SU-DHL-6 (cell line): ENCODE results near the gene GSTM5.

Experiments
- H2AFZ ChIP-seq: fragments of 200-600 bp; sonication (generic); 2 replicates; pipeline ENCODE4 v1.6.1; 2014; ENCODE audit warnings: low read depth, mild to moderate bottlenecking, moderate library complexity, mixed read lengths, antibody characterized with exemption, low read length; ENCODE audit not compliant: severe bottlenecking
- H3F3A ChIP-seq: fragments of 200-600 bp; shearing (Covaris generic); 2 replicates; pipeline ENCODE4 v1.6.0; 2016; ENCODE audit warnings: antibody characterized with exemption, mild to moderate bottlenecking; ENCODE audit not compliant: insufficient read depth
- H3K27ac ChIP-seq: fragments of 200-600 bp; sonication (generic); 2 replicates; pipeline ENCODE4 v1.5.1; 2016; ENCODE audit warnings: low read depth, mild to moderate bottlenecking, low read length, moderate library complexity, mixed read lengths
- H3K27me3 ChIP-seq: fragments of 200-600 bp; sonication (generic), shearing (Covaris generic); 2 replicates; pipeline ENCODE4 v1.6.0; 2014; ENCODE audit warnings: mild to moderate bottlenecking, low read length
- H3K36me3 ChIP-seq: fragments of 200-600 bp; sonication (generic); 2 replicates; pipeline ENCODE4 v1.6.1; 2014; ENCODE audit warnings: mild to moderate bottlenecking, low read length, mixed read lengths
- H3K4me2 ChIP-seq: fragments of 300-600, 200-600 bp; shearing (Covaris generic), sonication (generic); 2 replicates; pipeline ENCODE4 v1.6.0; 2014; ENCODE audit warnings: low read length, low read depth, mild to moderate bottlenecking; ENCODE audit not compliant: poor library complexity, severe bottlenecking
- H3K4me3 ChIP-seq: fragments of 200-600 bp; sonication (generic); 2 replicates; pipeline ENCODE4 v1.5.1; 2014; ENCODE audit warnings: antibody characterized with exemption, low read length, mild to moderate bottlenecking, mixed read lengths; ENCODE audit not compliant: insufficient read depth, poor library complexity, severe bottlenecking
- H3K79me2 ChIP-seq: fragments of 200-600 bp; sonication (generic); 2 replicates; pipeline ENCODE4 v1.6.1; 2014; ENCODE audit warnings: mild to moderate bottlenecking, low read length, moderate library complexity; ENCODE audit not compliant: insufficient read depth
- H3K9ac ChIP-seq: fragments of 200-600 bp; sonication (generic); 2 replicates; pipeline ENCODE4 v1.7.0; 2014; ENCODE audit warnings: mild to moderate bottlenecking, low read length
- H3K9me2 ChIP-seq: fragments of 200-600 bp; sonication (generic); replicated peaks from 2 replicates; pipeline ENCODE4 v1.6.1; 2014; ENCODE audit warnings: low read length; ENCODE audit not compliant: insufficient read depth
- H3K9me3 ChIP-seq: fragments of 200-600 bp; sonication (generic); 2 replicates; pipeline ENCODE4 v1.6.1; 2014; ENCODE audit warnings: low read length, mixed read lengths; ENCODE audit not compliant: insufficient read depth
- H4K20me1 ChIP-seq: fragments of 200-600 bp; sonication (generic); 2 replicates; pipeline ENCODE4 v1.6.1; 2014; ENCODE audit warnings: low read depth, mild to moderate bottlenecking, antibody characterized with exemption, low read length, moderate library complexity, mixed read lengths
- EZH2phosphoT487 ChIP-seq: fragments of 200-600 bp; sonication (generic), shearing (Covaris generic); conservative IDR thresholded peaks from 2 replicates; pipeline ENCODE4 v1.6.1; 2018; ENCODE audit warnings: mild to moderate bottlenecking, antibody characterized with exemption, low read length, moderate library complexity, mixed read lengths
- TF ChIP-seq, protein P1 (sequence below): fragments of 200-600 bp; sonication (generic); IDR thresholded peaks from one replicate; pipeline ENCODE4 v1.5.1; 2017; ENCODE audit warnings: antibody characterized with exemption, mild to moderate bottlenecking, low read length, moderate library complexity; ENCODE audit not compliant: insufficient read depth, poor library complexity, severe bottlenecking

Gene GSTM5

GRCh38 chr1:109730666-109731065 is 18.6 kb downstream of the GSTM5 start:
- no peak overlapping the region for H3K4me2 ChIP-seq
- no peak overlapping the region for H3K4me3 ChIP-seq
- TF ChIP-seq EZH2phosphoT487, result no peak
- TF ChIP-seq, protein P1, sequence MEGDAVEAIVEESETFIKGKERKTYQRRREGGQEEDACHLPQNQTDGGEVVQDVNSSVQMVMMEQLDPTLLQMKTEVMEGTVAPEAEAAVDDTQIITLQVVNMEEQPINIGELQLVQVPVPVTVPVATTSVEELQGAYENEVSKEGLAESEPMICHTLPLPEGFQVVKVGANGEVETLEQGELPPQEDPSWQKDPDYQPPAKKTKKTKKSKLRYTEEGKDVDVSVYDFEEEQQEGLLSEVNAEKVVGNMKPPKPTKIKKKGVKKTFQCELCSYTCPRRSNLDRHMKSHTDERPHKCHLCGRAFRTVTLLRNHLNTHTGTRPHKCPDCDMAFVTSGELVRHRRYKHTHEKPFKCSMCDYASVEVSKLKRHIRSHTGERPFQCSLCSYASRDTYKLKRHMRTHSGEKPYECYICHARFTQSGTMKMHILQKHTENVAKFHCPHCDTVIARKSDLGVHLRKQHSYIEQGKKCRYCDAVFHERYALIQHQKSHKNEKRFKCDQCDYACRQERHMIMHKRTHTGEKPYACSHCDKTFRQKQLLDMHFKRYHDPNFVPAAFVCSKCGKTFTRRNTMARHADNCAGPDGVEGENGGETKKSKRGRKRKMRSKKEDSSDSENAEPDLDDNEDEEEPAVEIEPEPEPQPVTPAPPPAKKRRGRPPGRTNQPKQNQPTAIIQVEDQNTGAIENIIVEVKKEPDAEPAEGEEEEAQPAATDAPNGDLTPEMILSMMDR, result no peak
- H2AFZ ChIP-seq, result no peak overlapping the region
- no peaks in the 10 kb centered on the region for H3F3A ChIP-seq
- H3K36me3 ChIP-seq, result no peaks in the 10 kb centered on the region
- no peaks in the 10 kb centered on the region for H3K9me2 ChIP-seq
- no peak overlapping the region for H3K9ac ChIP-seq
- no peaks in the 10 kb centered on the region for H3K27me3 ChIP-seq
- no peaks in the 10 kb centered on the region for H3K9me3 ChIP-seq
- H4K20me1 ChIP-seq, result no peaks in the 10 kb centered on the region
- no peak overlapping the region for H3K27ac ChIP-seq
- no peaks in the 10 kb centered on the region for H3K79me2 ChIP-seq

- no peaks in the 10 kb centered on the region for H3K27me3 ChIP-seq
Observed at GRCh38 chr1:109732390-109732881, 20.4 kb downstream of the GSTM5 start.

DNA sequence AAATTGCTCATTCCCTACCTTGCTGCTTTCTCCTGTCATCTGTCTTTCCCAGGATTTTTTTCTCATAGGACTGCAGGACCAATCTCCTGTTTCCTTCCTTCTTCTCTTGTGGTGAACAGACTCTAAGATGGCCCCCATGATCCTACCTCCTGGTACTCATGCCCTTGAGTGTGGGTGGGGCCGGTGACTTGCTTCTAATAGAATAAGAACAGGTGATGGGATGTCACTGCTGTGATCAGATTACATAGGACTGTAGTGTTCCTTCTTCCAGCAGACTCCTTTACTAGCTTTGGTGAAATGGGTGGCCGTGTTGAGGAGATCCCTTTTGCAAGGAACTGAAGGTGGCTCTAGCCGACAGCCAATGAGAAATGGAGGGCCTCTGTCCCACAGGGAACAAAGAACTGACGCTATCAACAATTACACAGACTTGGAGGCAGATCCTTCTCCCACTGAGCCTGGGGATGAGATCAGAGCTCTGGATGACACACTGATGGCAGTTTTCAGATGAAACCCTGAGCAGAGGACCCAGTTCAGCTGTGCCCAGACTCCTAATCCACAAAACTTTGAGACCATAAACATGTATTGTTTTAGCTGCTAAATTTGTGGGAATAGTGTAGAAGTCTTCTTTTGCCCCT is 21.3 kb downstream of the GSTM5 start:
- no peaks in the 10 kb centered on the region for H3K36me3 ChIP-seq
- no peak overlapping the region for H3K4me2 ChIP-seq
- H3K9ac ChIP-seq, result no peak overlapping the region
- no peaks in the 10 kb centered on the region for H3K9me3 ChIP-seq
- H3K4me3 ChIP-seq, result no peak overlapping the region
- no peak overlapping the region for H3K27ac ChIP-seq
- H3F3A ChIP-seq, result no peaks in the 10 kb centered on the region
- no peak overlapping the region for H2AFZ ChIP-seq
- H3K9me2 ChIP-seq, result no peaks in the 10 kb centered on the region
- H3K79me2 ChIP-seq, result no peaks in the 10 kb centered on the region
- H4K20me1 ChIP-seq, result no peaks in the 10 kb centered on the region
- no peaks in the 10 kb centered on the region for H3K27me3 ChIP-seq
- TF ChIP-seq, protein P1, result no peak
- no peak for TF ChIP-seq EZH2phosphoT487

More at GRCh38 chr1:109732390-109732881, 20.4 kb downstream of the GSTM5 start:
- Histone ChIP-seq H3K27ac (no peak overlapping the region), H4K20me1 (no peaks in the 10 kb centered on the region), H3K79me2 (no peaks in the 10 kb centered on the region), H3K4me3 (no peak overlapping the region), H3K4me2 (no peak overlapping the region), H3F3A (no peaks in the 10 kb centered on the region), H3K9me3 (no peaks in the 10 kb centered on the region), H3K9me2 (no peaks in the 10 kb centered on the region), H3K36me3 (no peaks in the 10 kb centered on the region), H3K9ac (no peak overlapping the region), H2AFZ (no peak overlapping the region)
- no peak for TF ChIP-seq EZH2phosphoT487
- TF ChIP-seq, protein P1, result no peak
